Measurements from ENCODE around the gene LAT.
"Not testable (repeated sequence)": the region's sequence is repeated elsewhere in the genome, so short reads cannot be mapped to it uniquely, and the experiment has no call there.

LAT gene

GRCh38 chr16:28977703-28978662, 6.9 kb upstream of the LAT start:
- DNase-seq (ENCODE audit: low spot score), result no peak

- DNase-seq (ENCODE audit: low spot score), result not testable (repeated sequence)
These were observed 4.5 kb upstream of the LAT start for GRCh38 chr16:28980330-28980729.

GRCh38 chr16:28980929-28981328, 3.9 kb upstream of the LAT start:
- no peak for DNase-seq (ENCODE audit: low spot score)

- DNase-seq (ENCODE audit: low spot score), result no peak
These were observed 3.3 kb upstream of the LAT start for GRCh38 chr16:28981517-28981916.

GRCh38 chr16:28982418-28982817, 2.4 kb upstream of the LAT start:
- DNase-seq (ENCODE audit: low spot score), result no peak

- DNase-seq (ENCODE audit: low spot score), result no peak
These were observed 1.9 kb upstream of the LAT start for GRCh38 chr16:28982949-28983348.

- no peak for DNase-seq (ENCODE audit: low spot score)
These were observed 1.2 kb upstream of the LAT start for GRCh38 chr16:28983644-28984043.

- no peak for DNase-seq (ENCODE audit: low spot score)
These were observed 761 bp upstream of the LAT start for GRCh38 chr16:28984091-28984490.

GRCh38 chr16:28985211-28986041, 574 bp downstream of the LAT start:
- no peak for DNase-seq (ENCODE audit: low spot score)

GRCh38 chr16:28986046-28986445, 1.2 kb downstream of the LAT start:
- DNase-seq (ENCODE audit: low spot score), result no peak

GRCh38 chr16:28986492-28986891, 1.6 kb downstream of the LAT start:
- DNase-seq (ENCODE audit: low spot score), result no peak

GRCh38 chr16:28987170-28987853, 2.5 kb downstream of the LAT start:
- no peak for DNase-seq (ENCODE audit: low spot score)

GRCh38 chr16:28989363-28989762, 4.5 kb downstream of the LAT start:
- no peak for DNase-seq (ENCODE audit: low spot score)

GRCh38 chr16:28990375-28991040, 5.7 kb downstream of the LAT start:
- DNase-seq (ENCODE audit: low spot score), result no peak

GRCh38 chr16:28991687-28992086, 6.8 kb downstream of the LAT start:
- no peak for DNase-seq (ENCODE audit: low spot score)

GRCh38 chr16:28992496-28992895, 7.6 kb downstream of the LAT start:
- DNase-seq (ENCODE audit: low spot score), result no peak

- no peak for DNase-seq (ENCODE audit: low spot score)
These were observed 14.0 kb downstream of the LAT start for GRCh38 chr16:28998837-28999236.

- no peak for DNase-seq (ENCODE audit: low spot score)
These were observed 14.7 kb downstream of the LAT start for GRCh38 chr16:28999577-28999976.

- DNase-seq (ENCODE audit: low spot score), result no peak
These were observed 15.2 kb downstream of the LAT start for GRCh38 chr16:29000019-29000418.

- DNase-seq (ENCODE audit: low spot score), result not testable (repeated sequence)
These were observed 19.8 kb downstream of the LAT start for GRCh38 chr16:29004496-29005139.

Data from putamen (tissue), 1 donor.